ENCODE data around the gene ARHGDIG.

DNA sequence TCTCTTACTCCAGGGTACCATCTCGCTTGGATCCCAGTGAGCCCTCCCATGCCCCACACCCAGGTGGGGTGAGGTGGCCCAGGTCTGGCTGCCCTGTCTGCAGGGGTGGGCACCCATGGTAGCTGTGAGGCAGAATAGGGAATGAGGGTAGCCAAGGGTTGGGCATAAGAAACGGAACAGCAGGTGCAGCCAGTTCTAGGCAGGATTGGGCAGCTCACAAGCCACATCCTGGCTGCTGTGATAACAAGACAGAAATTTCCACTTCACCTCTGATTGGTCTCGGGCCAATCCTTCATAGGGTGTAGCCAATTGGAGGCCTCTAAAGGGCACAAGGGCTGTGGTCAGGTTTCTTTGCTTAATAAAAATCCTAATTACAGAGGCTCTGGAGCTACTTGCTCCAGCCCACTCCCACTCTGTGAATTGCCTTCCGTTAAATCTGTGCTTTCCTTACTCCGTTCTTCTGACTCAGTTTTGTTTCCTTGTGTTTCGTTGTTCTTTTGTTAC lies 1.5 kb upstream of the ARHGDIG start:
- TF ChIP-seq CTCF (conservative IDR thresholded peaks at IDR 0.05; ENCODE audit: low read depth, low read length) (no peak), EZH2 (IDR thresholded peaks at IDR 0.05; ENCODE audit: borderline replicate concordance, low read depth, low read length, poor library complexity, severe bottlenecking) (no peak)

Measured in A673 (cell line).